ENCODE measurements around the gene AKR1C8.
"Not testable (repeated sequence)": the region's sequence is repeated elsewhere in the genome, so short reads cannot be mapped to it uniquely, and the experiment has no call there.

GRCh38 chr10:5209776-5210175, 24.8 kb upstream of the AKR1C8 start:
- not testable (repeated sequence) for TF ChIP-seq CTCF, POLR2A (IDR thresholded peaks at IDR 0.05)
